Suppressor macrophage treated with lipopolysaccharide for 4 hours (primary cell): Measurements from ENCODE around the gene TKTL1.
"Not testable (repeated sequence)": the region's sequence is repeated elsewhere in the genome, so short reads cannot be mapped to it uniquely, and the experiment has no call there.

Experiments
- DNase-seq: peaks from one replicate; pipeline ENCODE4 v3.0.0-alpha.2; 2020

TKTL1 gene

GRCh38 chrX:154295664-154296310, at the start of gene TKTL1:
Gene TKTL1 (plus strand): TSS chrX:154295795. CDS start chrX:154295860, 65 bp downstream.
- no peak for DNase-seq

DNA sequence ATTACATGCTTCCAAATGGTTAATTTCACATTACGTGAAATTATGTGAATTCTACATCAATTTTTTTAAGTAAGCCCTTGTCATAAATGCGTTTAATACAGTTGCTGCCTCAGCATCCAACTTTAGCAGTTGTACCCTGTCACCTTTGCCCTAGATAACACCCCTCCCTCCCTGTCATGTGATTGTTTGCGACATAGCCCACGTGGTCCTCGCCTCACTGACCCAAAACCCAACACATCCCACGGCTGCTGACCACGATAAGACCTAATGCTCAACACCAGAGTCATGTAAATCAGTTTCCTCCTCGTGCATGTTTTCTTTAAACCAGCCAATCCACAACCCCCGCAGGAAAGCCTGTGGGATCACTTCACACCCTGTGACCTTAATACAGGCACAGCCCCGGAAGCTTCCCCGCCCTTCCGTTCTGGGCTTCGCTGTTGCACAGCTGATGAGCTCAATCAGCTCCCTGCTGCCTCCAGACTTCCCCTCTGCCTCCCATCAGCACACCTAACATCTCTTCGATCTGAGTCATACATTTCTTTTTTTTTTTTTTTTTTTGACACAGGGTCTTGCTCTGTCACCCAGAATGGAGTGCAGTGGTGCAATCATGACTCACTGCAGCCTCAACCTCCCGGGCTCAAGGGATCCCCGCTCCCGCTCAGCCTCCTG, 48.1 kb upstream of the TKTL1 start:
- not testable (repeated sequence) for DNase-seq

GRCh38 chrX:154248076-154248475, 47.5 kb upstream of the TKTL1 start:
- not testable (repeated sequence) for DNase-seq

DNA sequence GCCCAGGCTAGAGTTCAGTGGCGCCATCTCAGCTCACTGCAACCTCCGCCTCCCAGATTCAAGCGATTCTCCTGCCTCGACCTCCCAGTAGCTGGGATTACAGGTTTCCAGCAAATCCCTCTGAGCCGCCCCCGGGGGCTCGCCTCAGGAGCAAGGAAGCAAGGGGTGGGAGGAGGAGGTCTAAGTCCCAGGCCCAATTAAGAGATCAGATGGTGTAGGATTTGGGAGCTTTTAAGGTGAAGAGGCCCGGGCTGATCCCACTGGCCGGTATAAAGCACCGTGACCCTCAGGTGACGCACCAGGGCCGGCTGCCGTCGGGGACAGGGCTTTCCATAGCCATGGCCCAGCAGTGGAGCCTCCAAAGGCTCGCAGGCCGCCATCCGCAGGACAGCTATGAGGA, 38.3 kb upstream of the TKTL1 start, which contains the start of gene OPN1MW3:
TSS of gene OPN1MW3 (plus strand) at position 301 of the 400 bp plus-strand sequence. CDS start at position 339, 38 bp downstream.
- not testable (repeated sequence) for DNase-seq

GRCh38 chrX:154258711-154259110, 36.9 kb upstream of the TKTL1 start:
- not testable (repeated sequence) for DNase-seq

DNA sequence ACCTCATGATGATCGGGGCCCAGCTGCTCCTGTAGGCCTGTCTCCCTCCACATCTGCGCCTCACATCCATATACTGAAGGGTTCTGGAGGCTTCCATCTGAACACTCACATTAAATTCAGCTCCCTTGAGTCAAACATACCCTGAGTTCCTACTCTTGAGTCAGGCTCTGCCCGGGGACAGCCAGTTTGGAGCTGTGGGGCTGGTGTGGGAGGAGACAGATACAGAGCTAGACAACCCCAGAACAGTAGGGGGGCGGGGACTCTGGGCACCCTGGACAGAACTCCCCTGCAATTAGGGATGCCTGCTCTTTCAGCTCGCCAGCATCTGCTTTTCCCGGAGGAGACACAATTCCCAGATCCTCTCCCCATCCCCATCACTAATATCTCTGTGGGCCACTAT, 32.5 kb upstream of the TKTL1 start:
- not testable (repeated sequence) for DNase-seq

- not testable (repeated sequence) for DNase-seq
These were observed 26.4 kb upstream of the TKTL1 start for GRCh38 chrX:154269245-154269644.

- DNase-seq, result not testable (repeated sequence)
These were observed 10.9 kb upstream of the TKTL1 start for GRCh38 chrX:154284489-154285338.

GRCh38 chrX:154286406-154286805, 9.2 kb upstream of the TKTL1 start:
- DNase-seq, result not testable (repeated sequence)

- DNase-seq, result no peak
These were observed 612 bp upstream of the TKTL1 start, which contains the start of gene TEX28 for GRCh38 chrX:154294791-154295574. Gene TEX28 (minus strand): TSS chrX:154295124. CDS start chrX:154292117, 3,007 bp downstream.

DNA sequence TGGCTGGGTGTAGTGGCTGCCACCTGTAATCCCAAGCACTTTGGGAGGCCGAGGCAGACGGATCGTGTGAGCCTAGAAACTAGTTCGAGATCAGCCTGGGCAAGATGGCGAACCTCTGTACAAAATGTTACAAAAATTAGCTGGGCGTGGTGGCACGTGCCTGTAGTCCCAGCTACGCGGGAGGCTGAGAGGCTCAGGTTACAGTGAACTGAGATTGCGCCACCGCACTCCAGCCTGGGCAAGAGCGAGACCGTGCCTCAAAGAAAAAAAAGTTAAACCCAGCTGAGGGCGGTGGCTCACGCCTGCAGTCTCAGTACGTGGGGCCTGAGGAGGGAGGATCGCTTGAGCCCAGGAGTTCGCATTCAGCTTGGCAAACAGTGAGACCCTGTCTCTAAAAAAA, 1.1 kb downstream of the TKTL1 start:
- no peak for DNase-seq

- DNase-seq, result no peak
These were observed 2.7 kb downstream of the TKTL1 start for GRCh38 chrX:154298312-154298711.

- DNase-seq, result peak; percentile 75
These were observed 5.2 kb downstream of the TKTL1 start for GRCh38 chrX:154300816-154301215.

- not testable (repeated sequence) for DNase-seq
These were observed 7.4 kb downstream of the TKTL1 start for GRCh38 chrX:154302998-154303397.

DNA sequence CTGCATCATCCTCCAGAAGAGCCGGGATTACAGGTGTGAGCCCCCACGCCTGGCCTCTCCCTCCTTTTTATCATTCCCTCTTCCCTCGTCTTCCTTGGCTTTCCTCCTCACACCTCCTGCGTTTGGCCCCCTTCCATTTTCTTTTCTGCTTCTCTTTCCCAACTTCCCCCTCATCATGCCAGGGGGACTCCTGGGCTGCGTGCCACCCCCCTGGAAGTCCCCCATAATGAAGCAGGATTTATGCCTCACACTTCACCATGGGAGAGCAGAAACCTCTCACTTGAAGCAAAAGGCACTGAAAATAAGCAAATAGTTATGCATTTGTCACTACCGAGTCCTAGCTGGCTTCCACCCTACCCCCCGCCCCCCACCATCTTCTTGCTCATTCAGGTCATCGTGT, 7.9 kb downstream of the TKTL1 start:
- DNase-seq, result no peak

DNA sequence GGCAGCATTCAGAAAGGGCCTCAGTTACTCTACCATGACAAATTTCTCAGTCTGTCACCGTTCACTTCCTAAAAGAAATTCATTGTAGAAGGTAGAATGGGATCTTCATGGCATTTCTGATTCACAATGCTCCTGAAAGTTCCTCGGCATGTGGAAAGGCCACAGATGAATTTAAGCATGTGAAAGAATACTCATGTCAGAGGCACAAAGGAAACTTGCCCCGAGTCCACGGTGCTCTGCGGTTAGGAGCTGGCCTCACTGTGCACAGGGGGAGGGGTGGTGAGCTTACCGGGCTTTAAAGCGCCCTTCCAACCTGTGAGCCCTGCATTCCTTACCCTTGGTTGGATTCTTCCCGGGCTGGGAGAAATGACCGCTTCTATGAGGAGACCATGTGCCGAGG, 9.3 kb downstream of the TKTL1 start:
- DNase-seq, result no peak

DNA sequence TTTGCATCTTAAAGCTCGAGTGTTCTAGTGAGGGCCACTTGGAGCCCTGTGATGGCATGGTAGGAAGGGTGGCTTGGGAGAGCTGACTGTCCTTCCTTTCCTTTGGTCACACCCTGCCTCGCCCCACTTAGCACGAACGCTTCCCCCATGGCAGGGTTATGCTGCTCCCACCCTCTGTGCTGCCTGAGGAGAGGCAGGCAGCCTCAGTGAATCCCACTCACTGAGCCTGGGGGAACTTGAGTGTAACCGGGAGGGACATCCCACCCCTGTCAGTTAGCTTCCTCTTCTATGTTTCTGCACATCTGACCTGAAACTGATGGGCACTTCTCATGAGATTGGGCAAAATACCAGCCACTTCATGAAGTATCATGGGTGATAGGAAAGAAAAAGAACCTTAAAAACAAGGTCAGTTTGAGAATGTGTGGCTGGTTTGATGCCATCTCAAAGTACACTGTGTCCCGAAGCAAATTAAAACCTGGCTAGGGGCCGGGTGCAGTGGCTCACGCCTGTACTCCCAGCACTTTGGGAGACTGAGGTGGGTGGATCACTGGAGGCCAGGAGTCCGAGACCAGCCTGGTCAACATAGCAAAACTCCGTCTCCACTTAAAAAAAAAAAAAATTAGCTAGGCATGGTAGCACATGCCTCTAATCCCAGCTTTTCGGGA, 10.1 kb downstream of the TKTL1 start:
- peak; percentile 36 for DNase-seq

DNA sequence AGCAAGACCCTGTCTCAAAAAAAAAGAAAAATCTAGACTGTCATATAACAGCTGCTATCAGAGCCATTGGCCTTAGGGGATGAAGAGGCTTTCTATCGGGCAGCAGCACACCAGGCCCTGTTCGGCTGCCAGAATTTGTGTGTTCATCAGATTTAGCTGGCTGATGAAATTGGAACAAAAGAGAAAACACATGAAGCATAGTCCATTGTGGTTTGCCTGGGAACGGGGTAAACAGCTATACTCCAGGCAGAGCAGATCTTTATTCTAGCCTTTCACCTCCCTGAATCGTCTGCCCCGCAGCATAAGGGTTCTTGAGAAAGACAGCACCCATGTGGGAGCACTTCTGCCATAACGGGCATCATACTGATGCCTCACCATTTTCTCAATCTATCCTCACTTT, 11.6 kb downstream of the TKTL1 start:
- DNase-seq, result no peak

DNA sequence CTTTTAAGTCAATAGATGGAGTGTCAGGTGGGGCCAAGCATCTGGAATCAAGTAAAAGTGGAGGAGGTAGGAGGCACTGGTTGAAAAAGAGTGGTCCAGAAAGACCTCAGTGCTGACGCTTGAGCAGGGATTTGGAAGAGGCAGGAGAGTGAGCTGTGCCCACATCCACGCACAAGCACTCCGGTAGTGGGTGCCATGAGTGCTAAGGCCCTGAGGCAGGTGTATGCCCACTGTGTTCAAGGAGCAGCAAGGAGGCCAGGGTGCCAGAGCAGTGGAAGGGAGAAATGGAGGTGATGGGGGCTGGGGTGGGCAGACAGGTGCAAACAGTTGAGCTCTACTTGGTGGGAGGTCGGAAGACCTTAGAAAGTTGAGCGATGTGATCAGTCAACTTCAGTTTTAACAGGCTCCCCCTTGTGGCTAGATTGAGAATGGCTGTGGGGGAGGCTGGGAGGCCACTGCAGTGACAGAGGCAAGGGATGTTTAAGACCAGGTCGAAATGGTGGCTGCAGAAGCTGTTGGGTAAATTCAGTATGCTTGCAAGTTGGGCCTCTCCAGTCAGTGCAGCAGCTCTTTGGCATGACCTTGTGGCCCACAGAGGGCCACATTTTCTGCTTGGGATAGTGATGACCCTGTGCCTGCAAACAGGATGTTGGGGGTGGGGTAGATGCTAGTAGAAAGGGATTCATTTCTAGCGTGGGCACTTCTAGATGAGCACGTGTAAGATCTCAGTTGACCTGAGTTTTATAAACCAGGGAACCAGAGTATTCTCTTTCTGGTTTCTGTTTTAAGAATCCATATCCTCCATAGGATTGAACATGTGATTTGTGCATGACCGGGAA, 12.7 kb downstream of the TKTL1 start:
- peak; percentile 73 for DNase-seq

GRCh38 chrX:154309041-154309775, 13.6 kb downstream of the TKTL1 start:
- no peak for DNase-seq
